Stimulated activated CD4-positive, alpha-beta T cell treated with anti-CD3 and anti-CD28 coated beads, Interleukin-12 subunit alpha, Interleukin-12 subunit beta, amount 100 ng/mL, for 48 hours (primary cell): ENCODE data around the gene ACACA.
"Not testable (repeated sequence)": the region's sequence is repeated elsewhere in the genome, so short reads cannot be mapped to it uniquely, and the experiment has no call there.

ENCODE experiments used
- DNase-seq, 3 donors: peaks; one replicate each; pipeline ENCODE4 v3.0.0-alpha.2; 2020; ENCODE audit warnings: low read depth in 2 of 3, low spot score in 1 of 3

ACACA gene

GRCh38 chr17:37082311-37082860 lies 324.2 kb downstream of the ACACA start:
- DNase-seq: no peak

DNA sequence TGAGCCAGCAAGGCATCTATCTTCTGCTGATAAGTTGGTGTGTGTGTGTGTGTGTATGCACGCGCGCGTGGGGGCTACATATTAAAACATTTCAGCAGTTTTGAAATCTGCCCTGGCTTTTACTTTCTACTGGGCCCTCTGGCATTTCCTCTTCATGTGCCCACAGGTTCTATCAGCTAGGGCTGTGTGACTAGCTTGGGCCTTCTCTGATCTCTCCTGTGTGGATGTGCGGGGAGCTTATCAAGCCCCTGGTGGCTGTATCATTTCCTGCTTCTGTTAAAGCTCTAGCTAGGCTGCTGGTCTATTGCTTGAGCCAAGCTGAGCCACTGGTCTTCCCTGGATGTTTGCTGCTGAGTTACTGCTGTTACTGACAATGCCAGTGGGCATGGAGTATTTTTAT lies 325.3 kb downstream of the ACACA start:
- no peak for DNase-seq

- DNase-seq: no peak
These were observed 326.9 kb downstream of the ACACA start for GRCh38 chr17:37079735-37080134.

DNA sequence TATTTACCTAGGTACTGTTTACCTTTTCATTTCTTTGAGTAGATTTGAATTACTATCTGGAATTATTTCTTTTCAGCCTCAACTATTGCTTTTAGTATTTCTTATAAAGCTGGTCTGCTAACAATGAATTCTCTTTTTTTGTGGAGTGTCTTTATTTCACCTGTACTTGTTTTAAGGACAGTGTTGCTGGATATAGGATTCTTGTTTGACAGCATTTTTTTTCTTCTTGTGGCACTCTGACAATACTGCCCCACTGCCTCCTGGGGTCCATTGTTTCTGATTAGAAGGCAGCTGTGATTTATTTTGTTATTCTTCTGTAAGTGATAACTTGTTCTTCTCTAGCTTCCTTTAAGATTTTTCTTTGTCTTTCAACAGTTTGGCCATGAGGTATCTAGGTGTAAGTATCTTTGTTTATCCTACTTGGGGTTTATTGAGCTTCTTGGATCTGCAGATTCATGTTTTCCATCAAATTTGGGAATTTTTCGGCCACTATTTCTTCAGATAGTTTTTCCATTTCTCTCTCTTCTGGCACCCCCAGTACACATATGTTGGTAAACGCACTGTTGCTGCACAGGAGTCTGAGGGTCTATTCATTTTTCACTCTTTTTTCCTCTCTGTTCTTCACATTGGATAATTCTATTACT lies 327.4 kb downstream of the ACACA start:
- DNase-seq: no peak

GRCh38 chr17:37073464-37073863 lies 333.2 kb downstream of the ACACA start:
- not testable (repeated sequence) for DNase-seq

DNA sequence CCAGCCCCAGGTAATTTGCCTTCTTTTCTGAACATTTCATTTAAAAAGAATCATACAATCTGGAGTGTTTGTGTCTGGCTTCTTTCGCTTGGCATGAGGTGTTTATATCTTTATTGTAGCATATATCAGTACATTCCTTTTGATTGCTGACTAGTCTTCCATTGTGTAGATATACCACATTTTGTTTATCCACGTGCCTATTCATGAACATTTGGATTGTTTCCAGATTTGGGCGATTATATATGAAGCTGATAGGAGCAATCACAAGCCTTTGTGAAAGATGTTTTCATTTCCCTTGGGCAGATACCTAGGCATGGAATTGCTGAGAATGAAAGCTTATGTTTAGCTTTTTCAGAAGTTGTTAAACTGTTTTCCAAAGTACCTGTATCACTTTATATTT lies 337.5 kb downstream of the ACACA start:
- DNase-seq: no peak

DNA sequence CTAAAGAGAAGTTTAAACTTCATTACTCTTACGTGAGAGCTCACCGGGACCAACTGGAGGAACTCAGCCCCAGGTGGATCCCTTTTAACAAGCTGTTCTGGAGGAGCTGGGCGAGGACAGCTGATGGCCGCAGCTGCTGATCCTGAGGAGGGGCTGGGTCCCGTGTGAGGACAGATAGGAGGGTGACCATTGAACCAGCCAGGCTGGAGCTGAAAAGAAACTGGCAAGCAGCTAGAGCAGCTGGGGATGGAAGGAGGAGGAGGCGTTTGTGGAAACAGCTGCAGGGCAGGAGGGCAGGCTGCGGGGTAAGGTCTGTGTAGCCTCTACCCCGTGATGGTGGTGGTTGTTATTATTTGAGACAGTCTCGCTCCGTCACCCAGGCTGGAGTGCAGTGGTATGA lies 338.4 kb downstream of the ACACA start:
- no peak for DNase-seq

- no peak for DNase-seq
These were observed 339.0 kb downstream of the ACACA start for GRCh38 chr17:37067555-37068111.

- no peak for DNase-seq
These were observed 340.0 kb downstream of the ACACA start for GRCh38 chr17:37066322-37067255.

GRCh38 chr17:37065486-37066321 lies 340.9 kb downstream of the ACACA start:
- no peak for DNase-seq

- DNase-seq: no peak
These were observed 341.7 kb downstream of the ACACA start for GRCh38 chr17:37064956-37065355.

- DNase-seq: no peak
These were observed 342.4 kb downstream of the ACACA start for GRCh38 chr17:37064206-37064605.

DNA sequence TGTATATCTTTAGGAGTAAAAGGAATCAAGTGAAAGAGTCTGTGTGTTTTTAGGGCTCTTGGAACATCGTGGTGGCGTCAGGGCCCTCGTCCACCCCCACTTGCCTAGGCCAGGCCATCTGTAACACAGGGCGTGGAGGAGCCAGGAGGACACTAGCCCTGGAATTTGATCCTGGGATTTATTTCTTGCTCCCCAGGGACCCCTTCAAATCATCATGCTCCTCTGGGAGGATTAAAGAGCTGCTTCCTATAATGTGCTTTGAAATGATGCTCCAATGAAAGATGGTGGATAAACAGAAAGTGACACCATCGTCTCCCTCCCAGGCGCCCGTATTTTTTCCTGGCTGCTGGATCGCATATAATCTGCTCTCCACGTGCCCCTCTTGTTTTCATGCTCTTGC lies 344.6 kb downstream of the ACACA start:
- DNase-seq: no peak

GRCh38 chr17:37060928-37061327 lies 345.7 kb downstream of the ACACA start:
- DNase-seq: no peak

DNA sequence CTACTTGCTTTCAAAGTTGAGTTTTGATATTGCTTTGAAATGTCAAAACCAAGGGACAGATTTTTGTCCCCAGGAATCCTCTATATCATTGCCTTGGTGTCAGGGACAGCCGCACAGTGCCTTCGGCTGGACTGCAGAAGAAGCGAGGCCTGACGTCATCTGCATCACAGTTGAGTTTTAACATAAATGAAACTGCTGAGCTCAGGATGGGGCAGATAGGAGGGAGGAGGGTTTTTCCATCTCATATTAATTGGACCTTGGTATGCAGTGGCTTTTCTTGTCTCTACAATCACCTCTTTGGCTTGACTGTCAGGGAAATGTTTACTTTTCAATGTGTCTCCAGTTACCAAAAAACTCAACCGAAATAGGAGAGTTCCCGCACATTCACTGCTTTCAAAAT lies 346.5 kb downstream of the ACACA start:
- no peak for DNase-seq

- no peak for DNase-seq
These were observed 347.1 kb downstream of the ACACA start for GRCh38 chr17:37059493-37059892.

- no peak for DNase-seq
These were observed 350.0 kb downstream of the ACACA start for GRCh38 chr17:37056622-37057021.

GRCh38 chr17:37054894-37055293 lies 351.7 kb downstream of the ACACA start:
- no peak for DNase-seq

DNA sequence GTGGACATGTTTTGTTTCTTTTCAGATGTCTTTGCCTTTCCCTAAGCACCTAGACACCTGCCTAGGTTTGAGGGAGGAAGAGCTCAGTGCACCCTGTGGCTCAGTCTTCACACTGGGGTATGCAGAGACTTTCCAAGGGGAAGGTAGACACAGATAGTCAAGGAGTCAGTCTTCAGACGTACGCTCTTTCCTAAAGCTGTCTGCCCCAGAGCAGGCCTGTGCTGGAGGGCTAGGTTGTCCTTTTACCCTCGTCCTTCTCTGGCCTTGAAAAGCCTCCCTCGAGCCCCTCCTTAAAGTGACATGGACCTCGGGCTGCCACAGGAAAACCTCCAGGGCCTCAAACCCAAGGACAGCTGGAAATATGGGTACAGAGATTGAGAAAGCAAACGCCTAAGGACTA lies 354.2 kb downstream of the ACACA start:
- DNase-seq: no peak

- DNase-seq: no peak
These were observed 354.8 kb downstream of the ACACA start for GRCh38 chr17:37051833-37052232.

DNA sequence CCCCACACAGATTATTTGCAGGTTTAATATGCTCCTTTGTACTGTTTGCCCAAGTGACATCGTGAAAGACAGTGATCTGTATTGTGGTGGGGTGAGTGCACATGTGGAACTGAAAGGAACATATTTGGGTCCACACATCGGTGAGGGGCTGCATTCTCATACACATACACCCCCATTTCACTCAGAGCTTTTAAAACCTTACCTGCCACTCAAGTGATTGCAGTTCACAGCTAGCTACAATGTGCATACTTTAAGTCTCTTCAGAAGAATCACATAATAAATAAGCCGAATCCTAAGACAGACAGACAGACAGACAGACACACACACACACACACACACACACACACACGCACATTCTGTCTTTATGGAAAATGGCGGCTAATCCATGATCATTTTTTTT lies 355.3 kb downstream of the ACACA start:
- DNase-seq: no peak
